Keratinocyte (primary cell): Measurements from ENCODE around the gene CDCP1. TPM values are rescaled to one million over a fixed set of nuclear protein-coding genes. Genes with fewer than 3 reads are reported as not detected.

Experiments
- DNase-seq: peaks from one replicate; pipeline ENCODE4 v3.0.0-alpha.2; 2011; ENCODE audit warnings: low read depth, missing footprints, low spot score
- FAIRE-seq: peaks from 2 replicates; lab custom pipeline; 2011; peaks lifted over from hg19 to GRCh38; lab: Jason Lieb, UNC
- H2AFZ ChIP-seq: 2 replicates; pipeline ENCODE4 v1.6.0; 2012; ENCODE audit warnings: low read length, control low read depth, inconsistent platforms; ENCODE audit not compliant: control insufficient read depth
- H3K27ac ChIP-seq: 2 replicates; pipeline ENCODE4 v1.5.1; 2011; ENCODE audit warnings: low read length; ENCODE audit not compliant: control insufficient read depth, insufficient read depth
- H3K27me3 ChIP-seq: 3 replicates; pipeline ENCODE4 v1.6.0; 2011; ENCODE audit warnings: low read length; ENCODE audit not compliant: control insufficient read depth, insufficient read depth; ENCODE audit errors: extremely low read depth
- H3K36me3 ChIP-seq, 2 experiments: 2 replicates in 1 of 2; 3 replicates in 1 of 2; pipeline ENCODE4 v1.5.1; 2011; ENCODE audit warnings: low read length in 2 of 2, mild to moderate bottlenecking in 1 of 2; ENCODE audit not compliant: control insufficient read depth in 2 of 2, insufficient read depth in 2 of 2; ENCODE audit errors: extremely low read depth in 1 of 2
- H3K4me1 ChIP-seq: 3 replicates; pipeline ENCODE4 v1.5.1; 2011; ENCODE audit warnings: low read length; ENCODE audit not compliant: control insufficient read depth, insufficient read depth; ENCODE audit errors: extremely low read depth
- H3K4me2 ChIP-seq: 3 replicates; pipeline ENCODE4 v1.6.0; 2011; ENCODE audit warnings: low read depth, low read length; ENCODE audit not compliant: control insufficient read depth, insufficient read depth; ENCODE audit errors: extremely low read depth
- H3K4me3 ChIP-seq, 3 experiments: fragments of 200-600 bp in 1 of 3; sonication (generic) in 1 of 3; 2 replicates in 2 of 3; 3 replicates in 1 of 3; pipeline ENCODE4 v1.5.1; 2011 to 2016; ENCODE audit warnings: low read length in 3 of 3, mild to moderate bottlenecking in 3 of 3, control low read depth in 2 of 3, inconsistent platforms in 1 of 3, low read depth in 1 of 3, mixed read lengths in 1 of 3, mixed run types in 1 of 3, moderate library complexity in 1 of 3; ENCODE audit not compliant: control insufficient read depth in 2 of 3, insufficient read depth in 2 of 3; ENCODE audit errors: extremely low read depth in 1 of 3
- H3K79me2 ChIP-seq: 2 replicates; pipeline ENCODE4 v1.6.0; 2012; ENCODE audit warnings: low read length; ENCODE audit not compliant: control insufficient read depth, insufficient read depth
- H3K9ac ChIP-seq: 3 replicates; pipeline ENCODE4 v1.6.0; 2011; ENCODE audit warnings: low read length; ENCODE audit not compliant: control insufficient read depth, insufficient read depth; ENCODE audit errors: extremely low read depth
- H3K9me1 ChIP-seq: 3 replicates; pipeline ENCODE4 v1.6.0; 2011; ENCODE audit warnings: low read length; ENCODE audit not compliant: control insufficient read depth, insufficient read depth; ENCODE audit errors: extremely low read depth
- H3K9me3 ChIP-seq: 2 replicates; pipeline ENCODE4 v1.5.1; 2012; ENCODE audit warnings: low read depth, low read length; ENCODE audit not compliant: control insufficient read depth
- H4K20me1 ChIP-seq: 3 replicates; pipeline ENCODE4 v1.6.0; 2011; ENCODE audit warnings: low read length; ENCODE audit not compliant: control insufficient read depth, insufficient read depth; ENCODE audit errors: extremely low read depth
- CTCF ChIP-seq, 3 experiments: IDR thresholded peaks in 1 of 3; conservative IDR thresholded peaks in 1 of 3; optimal IDR thresholded peaks in 1 of 3; 2 replicates in 2 of 3; 3 replicates in 1 of 3; pipeline versions ENCODE3 to v1.5.1; 2011; ENCODE audit warnings: low read length in 3 of 3, mild to moderate bottlenecking in 3 of 3, moderate library complexity in 2 of 3, control low read depth in 1 of 3, inconsistent platforms in 1 of 3; ENCODE audit not compliant: insufficient read depth in 2 of 3; ENCODE audit errors: extremely low read depth in 1 of 3
- EZH2 ChIP-seq: IDR thresholded peaks from one replicate; pipeline ENCODE4 v1.6.1; 2012; ENCODE audit warnings: inconsistent platforms, mild to moderate bottlenecking, low read length, moderate library complexity
- dilution Hi-C: fragments of 300-500 bp; cut with MboI; formaldehyde crosslinking; loops from one replicate; pipeline ENCODE4 v1.7.0; 2020; ENCODE audit warnings: low sequenced_read_pairs; ENCODE audit not compliant: extremely low pct_ligation_motif_present
- polyA plus RNA-seq, 5 experiments: library from polyadenylated mRNA; depleted of rRNA in 3 of 5; stranded (reverse) in 3 of 5; stranded (forward) in 1 of 5; unstranded in 1 of 5; fragments of >200 nt; gene quantifications; 1 replicate in 1 of 5; 2 replicates in 3 of 5; 3 replicates in 1 of 5; pipeline versions ENCODE4 v1.2.1 to v1.2.3, GENCODE V29; 2011 to 2012; ENCODE audit warnings: missing spikeins in 2 of 5, low read depth in 1 of 5, low replicate concordance in 1 of 5

Gene CDCP1
- polyA plus RNA-seq, 1 donor (not counting 4 experiments of a cell fraction or from before 2014, with no cell fraction given), result 85.8 TPM

DNA sequence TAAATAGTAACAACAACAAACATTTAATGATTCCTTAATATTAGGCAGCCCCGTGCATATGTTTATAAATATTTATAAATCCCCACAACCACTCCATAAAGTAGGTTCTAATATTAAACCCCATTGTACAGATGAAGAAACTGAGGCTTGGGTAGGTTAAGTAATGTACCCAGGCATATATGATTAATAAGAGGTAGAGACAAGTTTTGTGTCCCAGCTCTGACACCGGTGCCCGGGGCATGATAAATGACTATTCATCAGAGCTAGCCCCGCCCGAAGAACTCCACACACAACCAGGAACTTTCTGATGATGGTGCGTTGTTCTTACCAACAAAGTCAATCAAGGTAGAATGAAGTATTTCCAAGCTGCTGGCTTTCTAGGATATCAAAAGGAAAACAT, 19.4 kb downstream of the CDCP1 start:
- H3K79me2 ChIP-seq, result peaks cover 76% of the 10 kb centered on the region
- H3K4me1 ChIP-seq, result peaks cover 83% of the 10 kb centered on the region
- H3K27me3 ChIP-seq, result no peaks in the 10 kb centered on the region
- TF ChIP-seq EZH2, result no peak
- H3K27ac ChIP-seq, result peak overlapping the region; percentile 99
- H3K4me3 ChIP-seq, result no peak overlapping the region
- H3K4me2 ChIP-seq, result peak overlapping the region; percentile 55
- FAIRE-seq (no peak), DNase-seq (no peak)
- H4K20me1 ChIP-seq, result peaks cover 33% of the 10 kb centered on the region
- peaks cover 16% of the 10 kb centered on the region for H3K9me1 ChIP-seq
- no peaks in the 10 kb centered on the region for H3K9me3 ChIP-seq
- H3K36me3 ChIP-seq, result peaks cover 2 to 38% of the 10 kb centered on the region in 2 experiments
- H2AFZ ChIP-seq, result no peak overlapping the region
- no peak overlapping the region for H3K9ac ChIP-seq
- dilution Hi-C loops, result no loop called here

DNA sequence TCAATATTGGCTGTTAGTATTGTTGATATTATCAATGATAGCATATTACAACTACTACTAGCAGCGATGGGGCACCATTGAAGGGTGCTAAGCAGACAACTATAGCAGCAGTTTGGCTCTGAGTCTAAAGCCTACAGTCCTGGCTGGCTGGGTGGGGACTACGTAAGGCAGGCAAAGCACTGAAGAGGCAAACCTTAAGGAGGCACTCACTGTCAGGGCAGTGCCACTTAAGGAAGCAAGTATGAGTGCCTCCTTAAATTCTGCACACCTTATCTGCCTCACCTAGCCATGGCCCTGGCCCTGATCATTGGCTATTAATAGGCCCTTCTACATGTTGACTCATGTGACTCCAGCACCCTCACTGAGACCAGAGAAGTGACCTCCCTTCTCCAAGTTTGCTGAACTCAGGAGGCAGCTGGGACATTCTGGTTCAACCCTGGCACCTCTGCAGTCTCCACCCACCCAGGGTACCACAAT, 20.6 kb downstream of the CDCP1 start:
- peaks cover 19% of the 10 kb centered on the region for H3K9me1 ChIP-seq
- peak overlapping the region; percentile 99 for H3K27ac ChIP-seq
- H3K79me2 ChIP-seq, result peaks cover 76% of the 10 kb centered on the region
- H4K20me1 ChIP-seq, result peaks cover 29% of the 10 kb centered on the region
- DNase-seq (no peak), FAIRE-seq (peak; percentile 90)
- H3K4me1 ChIP-seq, result peaks cover 90% of the 10 kb centered on the region
- H3K27me3 ChIP-seq, result no peaks in the 10 kb centered on the region
- peak overlapping the region; percentile 80 for H3K4me2 ChIP-seq
- no peaks in the 10 kb centered on the region for H3K9me3 ChIP-seq
- no peak overlapping the region for H2AFZ ChIP-seq
- TF ChIP-seq CTCF (optimal IDR thresholded peaks at IDR 0.05 in 1 of 3, IDR thresholded peaks at IDR 0.05 in 1 of 3, conservative IDR thresholded peaks at IDR 0.05 in 1 of 3; ENCODE audit: extremely low read depth in 1 of 3, insufficient read depth in 2 of 3, low read length in 3 of 3) (no peak), EZH2 (no peak)
- dilution Hi-C loops, result no loop called here
- H3K4me3 ChIP-seq, result no peak overlapping the region
- peaks cover 2 to 41% of the 10 kb centered on the region in 2 experiments for H3K36me3 ChIP-seq
- no peak overlapping the region for H3K9ac ChIP-seq

DNA sequence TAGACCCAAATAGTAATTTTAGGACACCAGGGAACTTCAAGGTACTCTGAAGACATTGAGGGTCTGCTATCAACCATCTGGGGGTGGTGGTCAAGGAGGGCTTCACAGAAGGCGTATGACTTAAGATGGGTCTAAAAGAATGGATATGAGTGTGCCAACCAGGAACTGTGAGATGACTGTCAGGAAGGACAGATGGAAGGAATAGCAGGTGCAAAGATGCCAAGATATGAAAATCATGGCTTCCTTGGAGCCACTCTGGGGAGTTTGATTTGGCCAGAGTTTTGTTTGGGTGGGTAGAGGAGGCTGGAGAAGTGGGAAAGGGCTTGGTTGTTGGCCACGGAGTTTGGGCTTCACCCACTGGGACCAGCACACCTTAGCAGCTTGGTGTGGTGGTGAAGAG, 21.2 kb downstream of the CDCP1 start:
- H3K9me1 ChIP-seq, result peaks cover 23% of the 10 kb centered on the region
- H2AFZ ChIP-seq, result no peak overlapping the region
- no peak overlapping the region for H3K4me3 ChIP-seq
- no peak overlapping the region for H3K9ac ChIP-seq
- H3K4me1 ChIP-seq, result peaks cover 96% of the 10 kb centered on the region
- H3K27me3 ChIP-seq, result no peaks in the 10 kb centered on the region
- H4K20me1 ChIP-seq, result peaks cover 29% of the 10 kb centered on the region
- FAIRE-seq (no peak), DNase-seq (no peak)
- peak overlapping the region; percentile 99 for H3K27ac ChIP-seq
- dilution Hi-C loops, result no loop called here
- no peaks in the 10 kb centered on the region for H3K9me3 ChIP-seq
- peak overlapping the region; percentile 80 for H3K4me2 ChIP-seq
- H3K79me2 ChIP-seq, result peaks cover 76% of the 10 kb centered on the region
- peaks cover 3 to 43% of the 10 kb centered on the region in 2 experiments for H3K36me3 ChIP-seq
- TF ChIP-seq CTCF (optimal IDR thresholded peaks at IDR 0.05 in 1 of 3, IDR thresholded peaks at IDR 0.05 in 1 of 3, conservative IDR thresholded peaks at IDR 0.05 in 1 of 3; ENCODE audit: extremely low read depth in 1 of 3, insufficient read depth in 2 of 3, low read length in 3 of 3) (no peak), EZH2 (no peak)
